PC-3 (cell line): ENCODE data around the gene ILKAP. TPM values are rescaled to one million over a fixed set of nuclear protein-coding genes. Genes with fewer than 3 reads are reported as not detected.

Experiments used
- ATAC-seq: fragments of 200-7000 bp; cut with Tn5 transposase; 2 replicates; pipeline ENCODE4 v1.9.1; 2020; ENCODE audit warnings: mild to moderate bottlenecking, moderate library complexity
- BruUV-seq: library from RNA; stranded (reverse); fragments of 400-500 nt; replicated peaks from 2 replicates; lab custom pipeline; 2021; lab: Mats Ljungman, UMichigan
- CTCF ChIA-PET: fragments of 300-600 bp; sonication (Branson Sonifier 250); formaldehyde crosslinking; loops from one replicate; lab custom pipeline; 2022; ENCODE audit warnings: antibody characterized with exemption; lab: Charles Lee
- POLR2A ChIA-PET: fragments of 300-600 bp; sonication (Branson Sonifier 250); formaldehyde crosslinking; loops from one replicate; lab custom pipeline; 2022; ENCODE audit warnings: antibody characterized with exemption; ENCODE audit not compliant: unreplicated experiment; lab: Charles Lee
- DNase-seq: peaks from one replicate; pipeline ENCODE4 v3.0.0-alpha.2; 2015
- H2AFZ ChIP-seq: fragments of 300-600 bp; sonication (generic); 2 replicates; pipeline ENCODE4 v1.6.0; 2016; ENCODE audit warnings: antibody characterized with exemption, low read length
- H3F3A ChIP-seq: fragments of 300-600 bp; sonication (generic); one replicate; pipeline ENCODE4 v1.6.0; 2017; ENCODE audit warnings: antibody characterized with exemption, low read length, control low read depth, mild to moderate bottlenecking; ENCODE audit not compliant: unreplicated experiment
- H3K27ac ChIP-seq: fragments of 300-600 bp; sonication (generic); 2 replicates; pipeline ENCODE4 v1.5.1; 2016; ENCODE audit warnings: mild to moderate bottlenecking, low read length
- H3K27me3 ChIP-seq: fragments of 300-600 bp; sonication (generic); 2 replicates; pipeline ENCODE4 v1.6.1; 2016; ENCODE audit warnings: low read length, mixed read lengths
- H3K36me3 ChIP-seq: fragments of 300-600 bp; sonication (generic); 2 replicates; pipeline ENCODE4 v1.6.1; 2016; ENCODE audit warnings: low read depth, mixed run types, low read length, mixed read lengths
- H3K4me1 ChIP-seq: fragments of 300-600 bp; sonication (generic); 2 replicates; pipeline ENCODE4 v1.5.1; 2016; ENCODE audit warnings: low read length; ENCODE audit not compliant: insufficient read depth
- H3K4me2 ChIP-seq: fragments of 300-600 bp; sonication (generic); 2 replicates; pipeline ENCODE4 v1.6.0; 2016; ENCODE audit warnings: low read length
- H3K4me3 ChIP-seq: fragments of 300-600 bp; sonication (generic); 2 replicates; pipeline ENCODE4 v1.5.1; 2016; ENCODE audit warnings: mild to moderate bottlenecking, low read length, mixed read lengths
- H3K79me2 ChIP-seq: fragments of 300-600 bp; sonication (generic); 2 replicates; pipeline ENCODE4 v1.6.1; 2017; ENCODE audit warnings: low read length, mixed read lengths
- H3K9ac ChIP-seq: fragments of 300-600 bp; sonication (generic); 2 replicates; pipeline ENCODE4 v1.6.0; 2016; ENCODE audit warnings: mild to moderate bottlenecking, low read length
- H3K9me2 ChIP-seq: fragments of 300-600 bp; sonication (generic); replicated peaks from 2 replicates; pipeline ENCODE4 v1.6.1; 2016; ENCODE audit warnings: mixed run types, low read length, mixed read lengths
- H3K9me3 ChIP-seq: fragments of 300-600 bp; sonication (generic); 2 replicates; pipeline ENCODE4 v1.6.1; 2016; ENCODE audit warnings: low read length, mixed read lengths
- H4K20me1 ChIP-seq: fragments of 300-600 bp; sonication (generic); 2 replicates; pipeline ENCODE4 v1.6.1; 2016; ENCODE audit warnings: low read length, mixed read lengths
- EZH2 ChIP-seq: fragments of 300-600 bp; sonication (generic); IDR thresholded peaks from one replicate; pipeline ENCODE4 v1.6.1; 2017; ENCODE audit warnings: antibody characterized with exemption, mild to moderate bottlenecking, low read length; ENCODE audit not compliant: unreplicated experiment
- EZH2phosphoT487 ChIP-seq: fragments of 300-600 bp; sonication (generic); IDR thresholded peaks from 2 replicates; pipeline ENCODE4 v1.6.1; 2018; ENCODE audit warnings: mild to moderate bottlenecking, antibody characterized with exemption, low read length, borderline replicate concordance
- intact Hi-C: fragments of 100-400 bp; cut with micrococcal nuclease; formaldehyde crosslinking; loops from 2 replicates; pipeline ENCODE4 v1.9.0; 2023
- total RNA-seq: library from RNA; depleted of rRNA; stranded (reverse); fragments of >200 nt; gene quantifications from 2 replicates; pipeline ENCODE4 v1.2.3, GENCODE V29; 2014
- TF ChIP-seq, protein P1 (sequence below): fragments of 300-600 bp; sonication (generic); conservative IDR thresholded peaks from 2 replicates; pipeline ENCODE4 v1.5.1; 2017; ENCODE audit warnings: antibody characterized with exemption, low read depth, mild to moderate bottlenecking, low read length

ILKAP gene
- total RNA-seq, 1 experiment from 2014 or later = 30.7 TPM

DNA sequence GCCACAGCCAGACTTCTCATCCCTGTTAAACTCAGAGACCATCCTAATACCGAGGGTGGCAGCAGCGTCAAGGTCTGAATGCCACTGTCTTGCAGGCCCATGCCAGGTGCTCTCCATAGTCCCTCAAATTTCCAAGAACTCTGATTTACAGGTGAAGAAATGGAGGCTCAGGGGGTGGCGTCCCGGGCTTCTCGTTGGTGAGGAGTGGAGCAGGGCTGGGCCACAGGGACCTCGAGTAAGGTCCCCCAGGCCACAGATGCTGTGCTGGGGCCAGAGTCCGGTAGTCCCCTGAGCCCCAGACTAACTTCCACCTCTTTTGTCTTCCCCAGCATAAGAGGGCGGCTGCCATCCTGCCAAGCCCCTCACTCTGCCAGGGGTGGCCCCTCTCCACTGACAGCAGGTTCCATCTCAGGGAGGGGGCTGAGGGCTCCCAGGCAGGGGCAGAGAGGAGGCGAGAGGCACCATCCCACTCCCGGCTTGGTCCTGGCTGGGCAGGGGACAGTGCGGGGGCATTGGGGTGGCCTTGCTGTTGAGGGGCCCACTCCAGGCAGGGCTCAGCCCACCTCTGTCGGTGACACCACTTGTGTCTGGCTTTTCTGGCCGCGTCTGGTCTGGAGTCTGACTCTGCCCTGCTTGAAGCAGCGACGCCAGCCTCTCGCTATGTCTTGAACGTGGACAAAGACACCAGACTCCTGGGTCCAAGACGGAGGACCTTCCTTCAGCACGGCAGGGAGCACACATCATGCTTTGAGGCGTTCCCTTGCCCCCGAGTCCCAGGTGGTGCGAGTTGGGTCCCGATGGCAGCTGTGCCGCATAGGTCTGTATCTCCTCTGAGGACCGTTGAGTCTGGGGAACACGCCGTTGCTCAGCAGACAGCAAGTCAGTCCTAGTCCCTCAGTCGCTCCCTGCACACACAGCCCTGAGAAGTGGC is 80.9 kb downstream of the ILKAP start:
- CTCF ChIA-PET = no interaction called here
- Histone ChIP-seq H3K9me3 (no peaks in the 10 kb centered on the region), H2AFZ (no peak overlapping the region), H3K4me3 (no peak overlapping the region), H3K27me3 (no peaks in the 10 kb centered on the region), H3K27ac (no peak overlapping the region), H3K4me2 (no peak overlapping the region), H3K79me2 (no peaks in the 10 kb centered on the region), H3K9ac (no peak overlapping the region), H3K4me1 (no peaks in the 10 kb centered on the region), H3K9me2 (no peaks in the 10 kb centered on the region), H4K20me1 (no peaks in the 10 kb centered on the region), H3K36me3 (no peaks in the 10 kb centered on the region), H3F3A (no peaks in the 10 kb centered on the region)
- TF ChIP-seq, protein P1, sequence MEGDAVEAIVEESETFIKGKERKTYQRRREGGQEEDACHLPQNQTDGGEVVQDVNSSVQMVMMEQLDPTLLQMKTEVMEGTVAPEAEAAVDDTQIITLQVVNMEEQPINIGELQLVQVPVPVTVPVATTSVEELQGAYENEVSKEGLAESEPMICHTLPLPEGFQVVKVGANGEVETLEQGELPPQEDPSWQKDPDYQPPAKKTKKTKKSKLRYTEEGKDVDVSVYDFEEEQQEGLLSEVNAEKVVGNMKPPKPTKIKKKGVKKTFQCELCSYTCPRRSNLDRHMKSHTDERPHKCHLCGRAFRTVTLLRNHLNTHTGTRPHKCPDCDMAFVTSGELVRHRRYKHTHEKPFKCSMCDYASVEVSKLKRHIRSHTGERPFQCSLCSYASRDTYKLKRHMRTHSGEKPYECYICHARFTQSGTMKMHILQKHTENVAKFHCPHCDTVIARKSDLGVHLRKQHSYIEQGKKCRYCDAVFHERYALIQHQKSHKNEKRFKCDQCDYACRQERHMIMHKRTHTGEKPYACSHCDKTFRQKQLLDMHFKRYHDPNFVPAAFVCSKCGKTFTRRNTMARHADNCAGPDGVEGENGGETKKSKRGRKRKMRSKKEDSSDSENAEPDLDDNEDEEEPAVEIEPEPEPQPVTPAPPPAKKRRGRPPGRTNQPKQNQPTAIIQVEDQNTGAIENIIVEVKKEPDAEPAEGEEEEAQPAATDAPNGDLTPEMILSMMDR = no peak
- TF ChIP-seq EZH2phosphoT487 (no peak), EZH2 (no peak)
- DNase-seq (no peak), ATAC-seq (no peak)
- BruUV-seq = no TSS peak
- intact Hi-C loops = no loop called here
- POLR2A ChIA-PET = no interaction called here

DNA sequence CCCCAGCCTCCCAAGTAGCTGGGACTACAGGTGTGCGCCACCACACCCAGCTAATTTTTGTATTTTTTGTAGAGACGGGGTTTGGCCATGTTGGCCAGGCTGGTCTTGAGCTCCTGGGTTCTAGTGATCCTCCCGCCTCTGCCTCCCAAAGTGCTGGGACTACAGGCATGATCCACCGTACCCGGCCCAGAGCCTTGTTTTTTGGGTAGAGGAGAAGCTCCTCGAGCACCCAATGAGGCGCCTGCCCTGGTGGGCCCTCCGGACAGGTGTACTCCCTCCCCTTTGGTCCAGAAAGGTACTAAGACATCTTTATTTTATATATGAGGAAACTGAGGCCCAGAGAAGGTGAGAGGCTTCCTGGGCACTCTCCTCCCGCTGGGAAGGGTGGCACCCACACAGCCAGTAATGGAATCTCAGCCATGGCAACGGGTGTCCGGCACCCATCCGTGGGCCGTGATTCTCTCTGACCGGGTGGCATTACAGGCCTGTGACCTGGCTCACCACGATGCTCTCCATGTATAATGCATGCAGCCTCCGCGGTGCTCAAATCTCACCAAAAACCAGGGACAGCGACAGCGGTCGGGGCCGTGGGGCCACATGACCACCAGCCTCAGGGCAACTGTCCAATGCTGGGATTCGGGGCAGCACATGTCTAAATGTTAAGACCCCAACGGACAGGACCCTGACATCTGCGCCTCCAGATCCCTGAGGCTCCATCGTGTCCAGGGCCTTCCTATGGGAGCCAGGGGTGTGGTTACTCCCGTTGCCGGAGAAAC is 81.8 kb downstream of the ILKAP start:
- Histone ChIP-seq H3K27me3 (no peaks in the 10 kb centered on the region), H3K9ac (no peak overlapping the region), H3K9me2 (no peaks in the 10 kb centered on the region), H3K4me2 (no peak overlapping the region), H3K4me1 (no peaks in the 10 kb centered on the region; the same call in 1 of the 2 replicates), H3K9me3 (no peaks in the 10 kb centered on the region), H2AFZ (no peak overlapping the region), H3F3A (no peaks in the 10 kb centered on the region), H3K27ac (no peak overlapping the region), H4K20me1 (no peaks in the 10 kb centered on the region), H3K36me3 (no peaks in the 10 kb centered on the region), H3K79me2 (no peaks in the 10 kb centered on the region), H3K4me3 (no peak overlapping the region)
- no peak for DNase-seq
- BruUV-seq = no TSS peak
- POLR2A ChIA-PET = no interaction called here
- CTCF ChIA-PET = no interaction called here
- intact Hi-C loops = no loop called here
- TF ChIP-seq EZH2 = no peak
- TF ChIP-seq, protein P1 = no peak
- no peak for TF ChIP-seq EZH2phosphoT487
- ATAC-seq = no peak
